ENCODE data around the gene MAP1S.
"Not testable (repeated sequence)": the region's sequence is repeated elsewhere in the genome, so short reads cannot be mapped to it uniquely, and the experiment has no call there.

Gene MAP1S

DNA sequence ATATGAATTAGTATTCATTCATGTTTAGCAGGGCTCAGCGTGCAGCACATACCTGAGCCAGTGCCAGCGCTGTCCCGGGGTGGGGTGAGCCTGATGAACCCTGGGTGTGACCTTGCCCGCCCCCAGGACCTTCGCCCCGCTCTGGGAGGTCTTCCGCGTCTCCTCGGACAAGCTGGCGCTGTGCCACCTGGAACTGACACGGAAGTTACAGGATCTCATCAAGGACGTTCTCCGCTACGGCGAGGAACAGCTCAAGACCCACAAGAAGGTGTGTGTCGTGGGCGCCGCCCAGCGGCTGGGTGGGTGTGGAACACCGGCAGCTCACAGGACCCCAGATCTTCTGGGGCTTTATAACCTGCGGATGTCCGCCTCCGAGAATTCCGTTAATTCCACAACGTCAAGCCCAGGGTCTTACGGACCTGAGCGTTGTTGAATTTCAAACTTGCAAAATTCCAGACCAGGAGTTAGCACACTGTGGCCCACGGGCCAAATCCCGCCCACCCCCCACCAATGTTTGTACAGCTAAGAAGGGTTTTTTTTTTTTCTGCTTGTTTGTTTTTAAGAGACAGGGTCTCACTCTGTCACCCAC is 47.4 kb downstream of the MAP1S start:
- DNase-seq = peak; percentile 74

DNA sequence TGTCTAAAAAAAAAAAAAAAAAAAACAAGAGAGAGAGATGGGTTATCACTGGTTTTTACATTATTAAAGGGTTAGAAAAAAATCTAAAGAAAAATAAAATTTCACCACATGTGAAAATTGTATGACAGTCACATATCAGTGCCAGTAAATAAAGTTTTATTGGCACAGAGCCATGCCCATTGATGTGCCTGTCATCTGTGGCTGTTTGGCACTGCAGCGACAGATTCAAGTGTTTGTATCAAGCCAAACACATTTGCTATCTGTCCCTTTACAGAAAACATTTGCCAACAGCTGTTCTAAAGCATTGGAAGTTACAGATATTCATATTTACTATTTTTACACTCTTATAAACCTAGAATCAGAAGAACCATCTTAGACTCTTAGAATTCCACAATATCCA is 48.3 kb downstream of the MAP1S start:
- no peak for DNase-seq

DNA sequence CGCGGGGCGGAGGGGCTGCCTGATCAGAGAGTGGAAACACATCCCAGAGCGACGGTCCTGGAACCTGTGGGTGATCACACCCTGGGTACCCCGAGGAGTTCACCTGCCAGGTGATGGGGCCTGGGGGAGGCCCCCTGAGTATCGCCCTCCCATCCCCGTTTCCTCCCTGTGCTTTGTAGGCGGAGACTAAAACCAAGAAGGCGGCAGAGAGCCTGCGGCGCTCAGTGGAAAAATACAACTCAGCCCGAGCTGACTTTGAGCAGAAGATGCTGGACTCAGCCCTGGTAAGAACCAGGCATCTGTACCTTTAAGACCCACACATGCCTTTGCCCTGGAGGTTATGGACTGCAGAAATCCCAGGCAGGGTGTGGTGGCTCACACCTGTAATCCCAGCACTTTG is 51.3 kb downstream of the MAP1S start:
- no peak for DNase-seq

DNA sequence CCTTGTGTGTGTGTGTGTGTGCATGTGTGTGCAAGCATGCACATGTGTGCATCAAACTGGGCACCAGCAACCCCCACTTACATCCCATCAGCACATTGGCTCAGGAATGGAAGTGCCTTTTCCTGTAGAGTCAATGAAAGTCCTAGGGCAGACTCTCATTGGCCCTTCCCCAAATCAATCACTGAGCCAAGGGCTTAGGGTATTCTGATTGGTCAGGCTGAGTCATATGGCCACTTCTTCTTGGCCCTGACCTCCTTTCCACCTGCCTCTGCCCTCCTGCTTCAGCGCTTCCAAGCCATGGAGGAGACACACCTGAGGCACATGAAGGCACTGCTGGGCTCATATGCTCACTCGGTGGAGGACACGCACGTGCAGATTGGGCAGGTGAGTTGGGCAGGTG is 52.9 kb downstream of the MAP1S start:
- DNase-seq = peak; percentile 34

DNA sequence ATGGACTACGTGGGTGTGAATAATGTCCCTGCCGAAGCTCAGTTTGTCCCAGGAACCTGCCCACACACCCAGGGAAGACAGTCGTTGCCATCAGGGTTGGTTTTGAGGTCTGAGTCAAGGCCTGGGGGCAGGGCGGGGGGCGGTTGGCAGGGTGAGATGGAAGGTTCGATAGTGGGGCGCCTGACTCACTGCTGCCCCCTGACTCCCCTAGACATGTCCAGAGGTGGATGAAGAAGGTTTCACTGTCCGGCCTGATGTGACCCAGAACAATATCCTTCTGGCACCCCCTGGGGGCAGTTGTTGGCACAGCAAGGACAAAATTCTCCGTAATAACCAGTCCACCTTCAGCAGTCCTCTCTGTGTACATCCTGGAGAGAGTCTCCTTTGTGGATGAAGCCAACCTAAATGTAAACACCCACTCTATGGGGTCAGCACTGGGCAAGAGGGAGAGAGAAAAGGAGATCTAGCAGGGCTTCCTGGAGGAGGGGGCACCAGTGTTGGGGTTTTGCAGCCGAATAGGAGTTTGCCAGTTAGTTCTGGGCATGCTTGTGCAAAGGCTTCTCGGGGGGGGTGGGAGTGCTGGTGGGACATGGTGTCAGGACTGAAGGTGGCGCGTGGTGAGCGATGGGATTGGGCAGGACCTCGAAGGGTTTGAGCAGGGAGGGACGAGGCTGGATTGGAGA is 56.1 kb downstream of the MAP1S start:
- peak; percentile 79 for DNase-seq

DNA sequence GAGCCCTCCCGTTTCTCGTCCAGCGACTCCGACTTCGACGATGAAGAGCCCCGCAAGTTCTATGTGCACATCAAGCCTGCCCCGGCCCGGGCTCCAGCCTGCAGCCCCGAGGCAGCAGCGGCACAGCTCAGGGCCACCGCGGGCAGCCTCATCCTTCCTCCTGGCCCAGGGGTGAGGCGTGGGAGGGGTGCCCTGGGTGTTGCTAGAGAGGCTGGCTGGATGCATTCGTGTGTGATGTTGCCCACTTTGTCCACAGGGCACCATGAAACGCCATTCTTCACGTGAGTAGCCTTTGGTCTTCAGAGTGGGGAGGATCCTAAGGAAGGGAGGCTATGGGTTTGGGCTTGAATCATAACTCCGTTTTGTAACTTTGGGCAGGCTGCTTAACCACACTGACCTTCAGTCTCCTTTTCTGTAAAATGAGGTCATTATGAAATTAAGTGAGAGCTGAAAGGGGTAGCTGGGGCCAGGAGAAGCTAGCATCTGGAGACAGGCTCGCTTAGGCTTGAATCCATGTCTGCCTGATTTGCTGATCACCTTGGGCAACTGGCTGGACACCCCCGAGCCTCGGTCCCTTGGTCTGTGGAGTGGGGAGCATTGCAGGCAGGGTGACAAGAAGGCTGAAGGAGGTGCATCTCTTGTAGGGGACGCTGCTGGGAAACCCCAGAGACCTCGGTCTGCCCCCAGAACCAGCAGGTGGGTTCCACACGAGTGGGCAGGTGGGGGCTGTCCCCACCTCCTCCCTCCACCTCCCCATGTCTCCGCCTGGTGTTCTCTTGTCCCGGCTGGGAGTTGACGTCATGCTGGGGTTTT is 56.9 kb downstream of the MAP1S start:
- DNase-seq = no peak

DNA sequence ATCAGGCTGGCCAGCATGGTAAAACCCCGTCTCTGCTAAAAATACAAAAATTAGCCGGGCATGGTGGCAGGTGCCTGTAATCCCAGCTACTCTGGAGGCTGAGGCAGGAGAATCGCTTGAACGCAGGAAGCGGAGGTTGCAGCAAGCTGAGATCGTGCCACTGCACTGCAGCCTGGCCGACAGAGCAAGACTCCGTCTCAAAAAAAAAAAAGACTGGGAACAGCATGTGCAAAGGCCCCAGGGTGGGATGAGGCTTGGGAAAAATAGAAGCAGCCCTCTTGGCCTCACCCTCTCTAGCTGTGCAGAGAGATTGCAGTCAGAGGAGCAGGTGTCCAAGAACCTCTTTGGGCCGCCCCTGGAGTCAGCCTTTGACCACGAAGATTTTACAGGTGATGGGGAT is 58.6 kb downstream of the MAP1S start:
- DNase-seq = not testable (repeated sequence)

DNA sequence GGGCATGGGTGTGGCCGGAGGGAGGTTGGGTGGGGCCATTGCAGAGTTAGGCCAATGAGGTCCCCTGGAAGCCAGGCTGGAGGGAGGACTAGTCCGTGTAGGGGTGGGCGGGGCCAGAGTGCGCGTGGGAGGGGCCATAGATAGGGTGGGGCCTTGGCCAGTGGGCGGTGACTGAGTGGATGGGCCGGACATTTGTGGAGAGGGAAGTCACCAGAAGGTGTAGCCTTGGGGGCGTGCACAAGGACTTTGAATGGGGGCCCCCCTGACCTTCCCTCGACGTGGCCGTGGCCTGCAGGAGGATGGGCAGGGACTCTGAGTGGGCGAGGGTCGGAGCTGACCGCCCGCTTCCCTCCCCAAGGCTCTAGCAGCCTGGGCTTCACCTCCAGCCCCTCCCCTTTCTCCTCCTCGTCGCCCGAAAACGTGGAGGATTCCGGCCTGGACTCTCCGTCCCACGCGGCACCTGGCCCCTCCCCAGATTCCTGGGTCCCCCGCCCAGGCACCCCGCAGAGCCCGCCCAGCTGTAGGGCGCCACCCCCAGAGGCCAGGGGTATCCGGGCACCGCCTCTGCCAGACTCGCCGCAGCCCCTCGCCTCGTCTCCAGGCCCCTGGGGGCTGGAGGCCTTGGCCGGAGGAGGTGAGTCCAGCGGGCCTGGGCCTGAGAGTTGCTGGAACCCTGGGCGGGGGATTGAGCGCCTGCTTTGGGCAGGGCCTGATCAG is 59.1 kb downstream of the MAP1S start:
- DNase-seq = peak; percentile 86

DNA sequence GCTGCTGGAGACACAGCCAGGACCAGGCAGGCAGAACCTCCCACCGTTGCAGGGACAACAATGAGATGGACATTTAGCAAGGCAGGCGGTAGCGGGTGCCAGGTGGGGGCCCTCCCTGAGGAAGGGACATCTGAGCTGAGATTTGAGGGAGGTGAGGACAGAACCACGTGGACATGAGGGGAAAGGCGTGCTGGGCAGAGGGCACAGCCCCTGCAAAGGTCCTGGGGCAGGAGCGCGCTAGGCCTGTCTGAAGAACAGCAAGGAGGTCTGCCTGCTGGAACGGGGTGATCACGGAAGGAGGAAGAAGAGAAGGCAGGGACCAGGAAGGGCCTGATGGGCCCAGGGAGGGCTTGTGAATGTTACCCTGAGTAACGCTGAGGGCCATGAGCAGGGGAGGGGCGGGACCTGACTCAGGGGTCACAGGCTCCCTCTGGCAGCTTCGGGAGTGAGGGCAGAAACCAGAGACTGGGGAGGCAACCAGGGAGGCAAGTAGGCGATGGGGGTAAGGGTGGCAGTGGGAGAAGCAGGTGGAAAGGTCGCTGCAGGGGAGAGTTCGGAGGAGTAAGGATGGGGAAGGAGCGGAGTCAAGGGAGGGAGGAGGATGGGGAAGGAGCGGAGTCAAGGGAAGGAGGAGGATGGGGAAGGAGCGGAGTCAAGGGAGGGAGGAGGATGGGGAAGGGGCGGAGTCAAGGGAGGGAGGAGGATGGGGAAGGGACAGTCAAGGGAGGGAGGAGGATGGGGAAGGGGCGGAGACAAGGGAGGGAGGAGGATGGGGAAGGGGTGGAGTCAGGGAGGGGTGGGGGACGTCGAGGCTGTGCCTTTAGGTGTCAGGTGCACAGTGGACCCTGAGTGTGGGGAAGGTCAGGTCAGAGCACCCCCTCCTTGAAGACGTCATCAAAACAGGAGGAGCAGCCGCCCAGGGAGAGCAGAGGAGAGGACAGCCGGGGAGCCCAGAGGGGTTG is 60.0 kb downstream of the MAP1S start:
- peak; percentile 82 for DNase-seq

DNA sequence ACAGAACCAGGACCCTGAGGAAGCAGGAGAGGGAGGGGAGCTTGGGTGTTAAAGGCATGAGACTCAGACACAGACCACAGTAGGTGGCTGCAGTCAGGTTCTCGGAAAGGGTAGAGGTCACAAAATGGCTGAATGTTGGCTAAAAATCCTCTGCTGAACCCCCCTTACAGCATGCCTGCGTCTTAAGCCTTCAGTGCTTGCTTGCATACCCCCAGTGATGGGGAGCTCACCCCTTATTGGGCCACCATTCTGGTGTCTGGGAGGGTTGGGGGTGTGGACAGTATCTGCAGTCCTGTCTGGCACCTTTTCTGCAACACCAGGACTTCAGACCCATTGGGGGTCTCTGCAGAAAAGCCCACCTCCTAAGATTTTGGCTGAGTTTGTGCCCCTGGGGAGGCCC is 61.5 kb downstream of the MAP1S start:
- DNase-seq = no peak

DNA sequence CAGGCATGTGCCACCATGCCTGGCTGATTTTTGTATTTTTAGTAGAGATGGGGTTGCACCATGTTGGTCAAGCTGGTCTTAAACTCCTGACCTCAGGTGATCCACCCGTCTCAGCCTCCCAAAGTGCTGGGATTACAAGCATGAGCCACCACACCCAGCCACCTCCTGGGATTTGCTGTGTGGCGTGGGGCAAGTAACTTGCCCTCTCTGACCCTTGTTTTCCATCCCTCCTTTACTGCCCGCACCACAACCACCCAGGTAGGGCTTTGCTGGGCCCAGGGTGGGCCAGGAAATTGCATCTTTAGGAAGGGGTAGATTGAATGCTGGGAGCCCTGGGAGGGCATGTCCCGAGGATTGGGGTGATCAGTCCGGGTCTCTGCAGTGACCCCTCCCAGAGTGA is 64.4 kb downstream of the MAP1S start:
- DNase-seq = not testable (repeated sequence)

Measured in OCI-M1 (cell line).